Measurements from ENCODE around the gene ATP11A.
"Not testable (repeated sequence)": the region's sequence is repeated elsewhere in the genome, so short reads cannot be mapped to it uniquely, and the experiment has no call there.

ATP11A gene

DNA sequence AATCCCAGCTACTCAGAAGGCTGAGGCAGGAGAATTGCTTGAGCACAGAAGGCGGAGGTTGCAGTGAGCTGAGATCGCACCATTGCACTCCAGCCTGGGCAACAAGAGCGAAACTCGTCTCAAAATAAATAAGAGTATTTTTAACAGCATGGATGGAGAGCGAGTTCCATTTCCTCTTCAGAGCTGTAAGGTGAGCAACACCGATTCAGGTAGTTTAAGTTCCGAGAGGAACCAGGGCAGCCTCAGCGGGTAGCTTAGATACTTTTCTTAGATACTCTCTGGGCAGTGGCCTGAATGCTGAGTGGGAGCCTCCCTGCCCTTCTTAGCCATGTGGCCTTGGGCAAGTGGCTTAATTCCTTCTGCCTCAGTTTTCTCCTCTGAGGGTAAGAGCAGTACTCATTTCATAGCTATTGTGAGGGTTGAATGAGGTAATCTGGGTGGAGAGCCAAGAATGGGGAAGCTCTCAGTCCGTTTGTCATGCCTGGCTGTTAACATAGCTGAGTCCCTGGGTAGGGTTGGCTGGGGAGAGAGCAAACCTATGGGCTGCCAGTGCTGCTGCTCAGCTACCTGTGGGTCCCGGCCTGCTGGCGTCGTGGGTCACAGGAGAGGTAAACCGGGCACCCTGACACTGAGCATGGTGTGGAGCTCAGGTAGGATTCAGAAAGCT, 4.1 kb downstream of the ATP11A start:
- no peak for DNase-seq

DNA sequence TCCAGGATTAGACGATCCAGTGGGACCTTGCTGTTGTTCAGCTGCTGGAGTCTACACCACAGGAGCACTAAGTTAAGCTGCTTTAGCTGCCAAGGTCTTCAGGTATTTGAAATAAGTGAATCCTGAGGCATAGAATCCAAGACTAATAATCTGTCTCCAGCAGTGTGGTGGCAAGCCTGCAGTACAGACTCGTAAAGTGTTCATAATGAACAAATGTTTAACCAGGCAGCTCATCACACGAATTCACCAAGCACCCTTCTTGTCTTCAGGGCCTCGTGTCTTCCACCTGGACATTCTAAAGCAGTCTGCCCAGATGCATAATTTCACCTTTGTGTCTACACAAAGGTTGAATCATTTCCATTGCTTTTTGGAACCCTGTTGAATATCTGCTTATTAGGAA, 5.3 kb downstream of the ATP11A start:
- no peak for DNase-seq

DNA sequence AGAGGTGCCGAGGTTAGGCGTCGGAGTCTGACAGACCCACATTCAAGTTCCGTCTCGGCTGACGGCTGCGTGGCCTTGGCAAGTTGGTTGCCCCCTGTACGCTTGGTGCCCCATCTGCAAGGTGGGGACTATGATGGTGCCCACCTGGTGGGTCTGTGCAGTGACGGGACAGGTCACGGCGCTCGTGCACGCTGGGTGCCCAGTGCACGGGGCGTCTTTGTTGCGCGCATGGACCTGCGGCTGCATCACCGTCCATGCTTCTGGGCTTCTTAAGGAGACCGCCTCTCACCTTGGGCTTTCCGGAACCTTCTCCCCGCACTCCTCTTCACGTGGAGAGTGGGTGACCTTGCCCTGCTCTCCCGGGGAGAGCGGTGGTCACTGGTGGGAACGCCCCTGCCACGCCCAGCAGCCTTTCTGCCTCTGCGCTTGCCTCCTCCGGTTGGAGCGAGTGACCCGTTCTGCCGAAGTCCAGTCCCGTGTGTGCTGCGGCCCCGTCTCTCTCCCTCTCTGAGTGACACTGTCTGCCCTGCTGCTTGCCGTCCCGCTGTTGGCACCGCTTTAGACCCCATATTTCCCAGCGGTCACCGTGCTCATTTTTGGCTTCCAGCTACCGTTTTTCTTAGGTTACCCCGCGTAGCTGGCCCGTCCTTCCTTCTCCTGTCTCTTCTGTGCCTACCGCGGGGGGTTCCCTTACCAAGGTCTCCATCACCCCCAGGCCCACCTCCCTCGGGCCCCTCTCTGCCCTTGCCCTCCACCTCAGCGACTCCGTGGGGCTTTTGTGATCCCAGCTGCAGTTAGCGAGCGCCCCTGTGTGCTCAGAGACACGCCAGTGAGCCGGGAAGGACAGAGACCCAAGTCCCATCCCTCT, 6.4 kb downstream of the ATP11A start:
- no peak for DNase-seq

DNA sequence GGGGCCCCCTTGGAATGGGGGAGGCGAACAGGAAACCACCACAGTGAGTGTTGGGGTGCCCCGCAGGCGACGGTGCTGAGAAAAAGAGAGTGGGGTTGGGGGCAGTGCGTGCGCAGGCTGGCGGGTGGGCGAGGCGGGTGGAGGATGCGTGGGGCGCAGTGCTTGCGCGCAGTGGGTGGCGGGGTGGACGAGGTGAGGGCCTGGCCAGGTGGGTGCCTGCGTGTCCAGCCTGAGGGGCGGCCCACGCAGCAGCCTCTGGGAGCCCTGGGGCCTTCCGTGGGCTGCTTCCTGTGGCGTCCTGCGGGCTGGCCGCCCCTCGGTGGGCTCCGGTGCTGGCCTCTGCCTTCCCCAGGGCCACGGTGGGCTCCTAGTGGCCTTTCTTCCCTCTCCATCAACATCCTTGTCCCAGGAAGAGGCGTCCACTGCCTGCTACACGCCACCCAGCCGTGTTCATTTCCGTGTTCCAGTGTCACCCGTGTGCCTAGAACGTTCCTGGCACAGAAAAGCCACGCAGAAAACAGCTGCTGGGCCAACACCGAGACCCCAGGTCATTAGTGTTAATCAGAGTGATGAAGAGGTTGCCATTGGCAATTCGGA, 7.1 kb downstream of the ATP11A start:
- DNase-seq, result no peak

DNA sequence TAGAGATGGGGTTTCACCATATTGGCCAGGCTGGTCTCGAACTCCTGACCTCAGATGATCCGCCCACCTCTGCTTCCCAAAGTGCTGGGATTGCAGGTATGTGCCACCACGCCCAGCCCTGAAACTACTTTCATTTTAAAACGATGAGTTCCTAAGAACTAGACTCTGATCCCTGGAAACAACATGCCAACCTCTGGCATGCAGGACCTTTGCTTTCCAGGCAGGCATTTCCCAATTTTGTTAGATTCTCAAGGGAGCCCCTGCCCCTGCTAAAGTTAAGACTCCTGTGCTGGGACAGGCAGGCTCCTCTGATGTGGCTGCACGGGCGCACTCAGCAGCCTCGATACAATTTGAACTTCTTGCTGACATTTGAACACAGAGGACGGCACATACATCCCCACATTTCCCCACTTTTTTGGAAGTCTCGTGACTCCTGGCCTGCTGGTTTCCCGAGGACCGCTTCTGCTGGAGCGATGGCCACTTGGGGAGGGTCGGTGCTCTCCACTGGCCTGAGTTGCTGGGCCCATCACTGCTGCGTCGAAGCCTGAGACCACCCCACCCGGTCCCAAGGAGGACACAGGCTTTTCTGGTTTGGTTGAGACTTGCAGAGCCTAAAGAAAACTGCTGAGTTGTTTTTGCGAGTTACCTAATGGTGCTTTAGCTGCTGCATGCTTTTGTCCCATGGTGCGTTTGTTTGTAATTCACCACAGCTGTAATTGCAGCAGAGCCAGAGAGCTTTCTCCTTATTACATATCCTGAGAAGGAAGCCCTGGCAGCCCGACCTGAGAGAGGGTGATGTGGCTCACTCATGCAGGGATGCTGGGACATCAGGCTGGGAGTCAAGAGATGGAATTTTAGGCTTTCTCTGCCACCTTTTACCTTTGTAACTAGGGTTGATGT, 8.2 kb downstream of the ATP11A start:
- DNase-seq, result no peak

DNA sequence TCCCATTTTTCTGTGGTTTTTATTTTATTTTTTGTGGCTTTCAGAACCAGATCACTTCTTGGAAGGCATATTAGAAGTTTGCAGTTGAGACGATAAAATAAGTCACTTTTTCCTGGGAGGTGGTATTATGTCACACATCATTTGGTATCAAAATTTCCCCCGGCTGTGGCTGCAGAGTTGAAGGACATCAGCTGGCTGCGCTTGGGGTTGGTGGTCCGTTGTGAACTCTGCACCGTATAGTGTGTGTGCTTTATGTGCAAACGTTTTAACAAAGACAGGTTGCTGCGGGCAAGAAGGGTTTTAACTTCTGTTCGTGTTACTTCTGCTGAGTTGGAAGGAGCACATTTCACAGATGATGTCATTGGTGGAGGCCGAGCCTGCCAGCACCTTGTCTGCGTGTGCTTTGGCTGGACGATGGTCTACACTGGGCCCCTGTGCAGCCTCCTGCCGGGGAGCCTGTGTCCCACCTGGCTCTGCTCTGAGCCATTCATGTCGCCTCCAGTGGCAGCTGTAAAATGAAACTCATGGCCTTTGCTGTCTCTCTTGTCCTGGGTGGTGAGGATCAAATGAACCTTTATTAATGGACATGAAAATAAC, 9.6 kb downstream of the ATP11A start:
- no peak for DNase-seq

DNA sequence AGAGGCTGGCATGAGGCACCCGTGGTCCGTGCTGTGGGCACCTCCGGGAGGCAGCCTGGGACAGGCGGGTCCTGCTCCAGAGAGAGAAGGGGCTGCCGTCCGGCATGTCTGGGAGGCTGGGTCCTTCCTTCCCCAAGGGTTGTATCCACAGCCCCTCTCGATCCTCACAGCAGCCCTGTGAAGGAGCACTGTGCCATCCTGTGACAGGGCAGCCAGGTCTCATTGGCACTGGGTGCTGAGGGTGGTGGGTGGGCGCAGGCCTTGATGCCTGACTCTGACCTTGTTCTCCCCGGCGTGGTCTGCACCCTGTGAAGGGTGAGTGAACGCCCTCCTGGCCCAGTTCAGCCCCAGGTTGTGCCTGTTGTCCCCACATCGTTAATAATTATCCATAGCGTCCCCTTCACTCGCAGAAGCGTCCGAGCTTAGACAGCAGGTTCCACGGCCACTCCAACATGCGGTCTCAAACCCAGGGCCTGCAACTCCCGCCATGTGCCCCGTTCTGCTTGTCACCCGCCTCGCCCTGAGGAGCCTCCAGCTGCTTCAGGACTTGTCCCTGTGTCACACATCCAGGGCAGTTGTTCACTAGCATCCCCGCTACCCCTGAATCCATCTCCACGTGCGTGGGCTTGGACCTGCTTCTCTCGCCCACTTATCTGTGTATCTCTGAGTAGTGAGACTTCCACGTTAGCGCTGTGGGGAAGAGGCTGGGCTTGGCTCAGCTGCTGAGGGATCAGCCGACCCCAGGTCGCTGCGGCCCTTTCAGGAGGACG, 10.6 kb downstream of the ATP11A start:
- DNase-seq, result no peak

DNA sequence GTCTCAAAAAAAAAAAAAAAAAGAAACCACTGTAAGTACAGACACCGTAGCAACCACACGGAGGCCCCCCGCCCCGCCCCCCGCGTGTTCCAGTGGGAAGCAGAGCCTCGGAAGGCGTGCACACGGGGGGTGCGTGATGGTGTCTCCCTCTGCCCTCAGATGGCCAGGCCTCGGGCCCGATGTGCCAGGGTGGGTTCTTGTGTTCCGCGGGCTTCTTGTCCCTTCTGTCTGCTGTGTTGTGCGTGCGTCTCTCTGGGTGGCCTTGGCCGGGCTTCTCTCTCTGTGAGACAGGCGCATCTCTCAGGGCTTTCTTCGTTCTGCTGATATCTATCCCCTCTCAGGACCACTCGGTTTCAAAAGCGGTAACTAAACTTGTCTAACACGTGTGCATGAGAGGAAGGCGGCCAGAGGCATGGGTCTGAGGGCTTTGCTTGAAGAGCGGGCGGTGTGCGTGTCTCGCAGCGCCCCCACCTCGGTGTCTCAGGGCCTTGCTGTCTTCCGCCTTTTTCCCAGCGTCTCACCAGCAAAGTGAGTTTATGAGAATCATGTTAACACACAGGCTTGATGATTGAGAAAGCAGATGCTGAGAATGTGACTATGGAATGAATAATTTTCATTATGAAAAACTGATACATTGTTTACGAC, 12.6 kb downstream of the ATP11A start:
- DNase-seq, result no peak

DNA sequence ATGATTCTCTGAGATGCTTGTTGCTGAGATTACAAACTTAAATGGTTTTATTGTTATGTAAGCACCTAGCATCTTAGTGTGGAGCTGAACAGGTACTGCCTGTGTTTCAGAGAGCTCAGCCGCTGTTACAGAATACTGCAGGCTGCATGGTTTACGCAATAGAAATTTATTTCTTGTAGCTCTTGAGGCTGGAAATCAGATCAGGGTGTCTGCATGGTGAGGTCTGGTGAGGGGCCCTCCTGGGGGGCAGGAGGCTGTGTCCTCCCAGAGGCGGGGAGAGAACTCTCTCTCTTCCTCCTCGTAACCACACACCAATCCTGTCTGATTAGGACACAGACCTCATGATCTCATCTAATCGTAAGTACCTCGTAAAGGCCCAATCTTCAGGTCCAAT, 13.1 kb downstream of the ATP11A start:
- no peak for DNase-seq

DNA sequence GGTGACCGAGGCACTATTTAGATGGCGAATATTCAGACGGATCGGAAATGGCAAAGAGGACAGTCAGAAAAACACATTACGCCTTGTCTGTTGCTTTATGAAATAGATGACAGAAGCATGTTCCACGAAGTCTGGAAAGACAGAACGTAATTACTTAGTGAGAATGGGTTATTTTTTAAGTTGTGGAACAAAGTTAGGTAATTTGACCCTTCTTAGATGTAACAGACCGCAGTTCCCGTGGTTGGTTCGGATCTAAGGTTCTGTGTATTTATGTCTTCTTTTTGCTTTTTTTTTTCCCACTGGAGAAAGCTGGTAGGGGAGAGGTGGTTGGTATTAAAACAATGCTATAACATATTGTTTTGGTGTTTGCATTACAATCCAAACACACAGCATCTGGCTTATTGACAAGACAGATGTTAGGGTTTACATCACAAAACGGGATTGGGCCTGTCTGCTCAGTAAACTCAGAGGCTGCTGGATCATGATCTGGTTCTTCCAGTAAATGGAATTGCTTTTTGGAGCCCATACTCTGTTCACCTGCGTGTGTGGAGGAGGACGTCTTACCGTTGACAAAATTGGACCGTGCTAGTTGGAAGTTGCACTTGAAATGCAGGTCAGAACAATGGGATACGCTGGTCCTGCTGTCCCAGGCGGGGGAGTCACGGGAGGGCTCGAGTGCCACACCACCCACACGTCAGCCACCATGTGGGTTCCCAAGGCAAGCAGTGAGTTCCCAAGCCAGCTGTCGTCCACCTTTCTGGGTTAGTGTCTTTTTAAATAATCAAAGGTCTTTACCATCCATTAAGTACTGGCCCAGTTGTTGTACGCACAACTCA, 13.8 kb downstream of the ATP11A start:
- no peak for DNase-seq

DNA sequence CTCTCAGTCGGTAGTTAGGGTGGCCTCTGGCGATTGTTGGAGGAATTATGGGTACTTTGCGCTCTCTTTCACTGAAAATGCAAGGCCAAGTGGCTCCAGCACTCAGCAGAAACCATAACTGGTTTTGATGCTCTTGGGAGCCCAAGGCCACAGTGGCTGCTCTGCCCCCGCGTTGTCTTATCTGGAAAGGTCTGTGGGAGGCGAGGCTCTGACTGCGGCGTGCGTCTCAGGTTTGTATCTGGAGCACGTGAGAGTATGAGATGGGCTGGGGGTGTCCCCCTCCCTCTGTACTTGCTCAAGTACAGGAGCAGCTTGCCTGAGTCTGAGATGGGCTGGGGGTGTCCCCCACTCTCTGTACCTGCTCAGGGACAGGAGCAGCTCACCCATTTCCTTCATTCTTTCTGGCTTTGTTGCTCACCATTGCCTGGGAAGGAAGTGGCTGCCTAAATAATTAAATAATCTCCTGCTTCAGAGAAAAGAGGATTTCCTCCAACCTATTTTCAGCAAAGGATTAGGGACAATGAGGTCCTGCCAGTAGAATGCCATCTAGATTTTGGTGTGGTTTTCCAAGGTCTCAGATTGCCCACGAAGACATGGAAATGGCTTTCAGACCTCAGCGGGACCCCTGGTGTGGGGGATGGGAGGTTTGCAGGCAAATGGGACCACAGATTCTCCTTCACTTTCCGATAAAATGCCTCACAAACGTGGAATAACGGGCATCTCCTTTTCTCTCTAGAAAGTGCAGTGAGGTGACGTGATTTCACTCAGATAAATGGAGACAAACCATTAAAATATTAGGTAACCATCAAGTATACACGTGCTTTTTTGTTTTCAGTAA, 14.7 kb downstream of the ATP11A start:
- DNase-seq, result no peak

DNA sequence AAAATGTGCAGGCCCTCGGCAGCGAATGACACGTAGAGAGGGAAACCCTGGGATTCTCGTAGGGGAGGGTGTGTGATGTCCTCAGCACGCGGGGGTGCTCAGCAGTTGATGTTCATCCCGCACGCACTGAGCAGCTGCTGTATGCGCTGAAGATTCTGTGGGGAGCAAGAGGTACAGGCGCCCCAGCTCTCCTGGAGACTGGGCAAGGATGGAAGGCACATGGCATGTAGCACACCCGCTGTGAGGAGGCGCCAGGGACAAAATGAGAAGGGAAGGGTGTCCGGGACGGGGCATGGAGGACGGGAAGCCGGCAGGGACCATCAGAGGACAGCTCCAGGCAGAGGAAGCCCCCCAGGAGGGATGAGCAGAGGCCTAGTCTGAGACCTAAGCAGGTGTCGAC, 15.4 kb downstream of the ATP11A start:
- no peak for DNase-seq

DNA sequence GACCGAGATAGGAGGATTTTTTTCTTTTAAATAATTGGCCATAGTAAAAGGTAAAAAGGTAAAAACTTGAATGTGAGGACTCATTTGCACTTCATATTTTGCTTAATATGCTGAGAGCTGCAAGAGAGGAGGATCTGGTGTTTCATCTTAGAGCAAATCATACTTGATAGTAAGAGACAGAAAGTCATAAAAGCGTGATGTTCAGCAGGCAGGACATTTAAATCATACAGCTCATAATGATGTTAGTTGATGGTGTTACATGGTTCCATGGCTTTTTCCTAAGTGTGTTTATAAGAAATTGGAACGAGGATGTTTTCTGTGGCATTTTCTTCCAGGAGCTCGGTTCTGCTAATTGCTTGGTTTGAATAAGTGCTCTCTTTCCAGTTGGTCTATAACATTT, 16.3 kb downstream of the ATP11A start:
- no peak for DNase-seq

DNA sequence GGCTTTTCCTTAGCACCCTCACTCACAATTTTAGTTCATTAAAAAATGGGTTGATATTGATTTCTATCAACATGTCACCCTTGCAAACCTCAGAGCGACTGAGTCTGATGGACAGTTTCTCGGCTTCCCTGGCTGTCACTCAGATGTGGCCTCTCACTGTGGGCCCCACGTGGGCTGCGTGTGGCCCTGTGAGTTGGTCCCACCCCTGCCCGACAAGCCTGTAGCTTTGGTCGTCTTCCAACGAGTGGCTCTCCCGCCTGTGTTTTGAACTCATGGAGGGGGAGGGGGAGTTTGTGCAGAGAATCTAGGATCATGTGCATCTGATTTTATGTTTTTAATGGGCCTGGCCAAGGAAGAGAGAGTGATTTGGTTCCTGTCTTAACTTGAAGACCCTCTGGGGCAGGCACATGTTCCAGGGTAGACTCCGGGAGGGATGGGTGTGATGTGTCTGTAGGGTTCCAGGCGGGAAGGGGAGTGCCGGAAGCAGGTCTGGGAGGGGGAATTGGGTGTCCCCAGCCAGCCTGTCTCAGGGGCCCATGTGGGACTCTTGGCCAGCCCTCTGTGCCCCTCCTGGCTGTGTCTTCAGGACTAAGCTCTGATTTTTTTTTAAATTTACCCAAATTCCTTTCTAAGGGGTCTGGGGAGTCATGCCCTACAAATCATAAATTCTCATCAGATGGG, 18.9 kb downstream of the ATP11A start:
- no peak for DNase-seq

DNA sequence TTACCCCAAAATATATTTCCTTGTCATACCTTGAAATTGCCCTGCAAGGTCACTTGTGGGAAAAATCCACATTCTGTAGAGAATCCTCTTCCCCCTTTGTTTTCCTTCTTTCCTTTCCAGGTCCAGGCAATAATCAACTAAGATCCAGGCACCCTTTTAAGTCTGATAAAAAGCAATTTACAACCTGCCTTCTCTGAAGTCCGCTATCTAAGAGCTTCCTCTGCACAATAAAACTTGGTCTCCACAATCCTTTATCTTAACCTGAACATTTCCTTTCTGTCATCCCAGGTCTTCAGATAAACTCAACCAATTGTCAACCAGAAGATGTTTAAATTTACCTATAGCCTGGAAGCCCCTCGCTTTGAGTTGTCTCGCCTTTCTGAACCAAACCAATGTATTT, 19.5 kb downstream of the ATP11A start:
- not testable (repeated sequence) for DNase-seq

DNA sequence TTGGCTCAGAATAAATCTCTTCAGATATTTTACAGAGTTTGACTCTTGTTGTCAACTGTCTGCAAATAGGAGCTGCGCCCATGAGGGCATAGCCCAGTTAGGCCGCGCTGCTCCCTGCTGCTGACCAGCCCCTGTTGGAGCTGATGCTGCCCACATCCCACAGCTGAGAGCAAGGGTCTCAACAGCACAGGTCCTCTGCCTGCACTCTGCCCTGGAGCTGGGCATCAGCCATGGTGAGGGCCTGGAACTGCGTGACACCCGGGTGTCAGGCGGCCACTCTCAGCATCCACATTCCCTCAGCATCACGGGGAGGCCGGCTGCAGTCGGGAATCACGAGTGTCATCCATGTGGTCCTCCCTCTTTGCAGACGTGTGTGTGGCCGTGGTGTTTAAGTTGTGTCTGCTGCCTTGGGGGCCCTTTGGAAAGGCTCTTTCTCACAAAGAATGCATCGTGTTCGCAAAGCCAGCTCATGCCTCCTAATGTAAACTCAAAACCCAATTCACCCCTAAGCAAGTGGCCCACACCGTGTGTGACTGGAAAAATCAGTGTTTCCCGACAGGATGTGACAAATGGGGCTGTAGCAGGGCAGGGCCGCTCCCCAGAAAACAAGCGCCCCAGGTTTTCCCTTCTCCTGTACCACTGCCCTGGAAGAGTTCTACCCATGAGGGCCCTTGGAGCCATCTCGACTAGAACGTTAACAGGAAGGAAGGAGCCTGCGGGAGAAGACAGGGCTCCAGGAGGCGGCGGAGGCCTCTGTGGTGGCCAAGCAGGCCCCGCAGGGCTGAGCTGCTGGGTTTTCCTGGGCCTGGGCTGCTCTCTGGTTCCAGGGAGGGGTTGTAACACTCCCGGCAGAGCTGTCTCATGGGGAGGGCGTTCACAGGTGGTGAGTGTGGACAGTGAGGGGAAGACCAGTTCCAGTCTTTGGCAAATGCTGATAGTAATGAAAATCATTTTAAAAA, 20.3 kb downstream of the ATP11A start:
- DNase-seq, result no peak

DNA sequence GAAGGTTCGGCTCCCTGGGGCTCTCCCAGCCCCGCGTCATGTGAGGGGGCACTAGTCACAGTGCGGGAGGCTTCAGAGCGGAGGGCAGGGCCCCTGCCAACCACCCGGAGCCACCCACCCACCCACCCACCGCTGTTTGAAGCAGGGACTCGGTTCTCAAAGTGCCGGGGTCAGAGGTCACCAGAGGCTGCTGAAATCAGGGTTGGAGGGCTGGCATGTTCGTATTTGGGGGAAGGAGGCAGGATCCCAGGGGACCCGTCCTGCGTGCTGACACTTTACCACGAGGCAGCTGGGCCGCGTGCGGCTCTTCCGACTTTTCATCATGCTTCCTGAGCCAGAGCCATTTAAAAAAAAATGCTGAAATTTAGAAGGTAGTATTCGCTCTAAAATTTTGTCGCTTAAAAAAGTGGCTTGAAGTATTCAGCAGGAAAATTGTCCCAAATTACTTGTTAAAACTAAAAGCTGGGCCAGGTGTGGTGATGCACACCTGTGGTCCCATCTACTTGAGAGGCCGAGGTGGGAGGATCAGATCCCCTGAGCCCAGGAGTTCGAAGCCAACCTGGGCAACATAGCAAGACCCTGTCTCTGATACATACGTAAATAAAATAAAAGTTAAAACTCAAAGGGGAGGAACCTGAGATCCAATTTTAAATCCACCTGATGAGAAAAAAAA, 21.2 kb downstream of the ATP11A start:
- DNase-seq, result no peak

Data from activated CD4-positive, alpha-beta T cell treated with anti-CD3 and anti-CD28 coated beads, Interleukin-2, amount 50 U/mL, for 1 hour (primary cell).